Sigmoid colon (tissue), 3 donors: ENCODE measurements around the gene NTRK3.

Experiments used
- CTCF ChIP-seq, 4 experiments: fragments of 450-650 bp in 3 of 4; fragments of 200-600 bp in 1 of 4; IDR thresholded peaks; one replicate each; pipeline ENCODE4 v1.5.1; 2016 to 2019; ENCODE audit warnings: antibody characterized with exemption in 4 of 4, mild to moderate bottlenecking in 3 of 4, moderate library complexity in 2 of 4
- POLR2A ChIP-seq, 2 donors: fragments of 450-650 bp; IDR thresholded peaks; one replicate each; pipeline ENCODE4 v1.6.1; 2016; ENCODE audit warnings: antibody characterized with exemption in 2 of 2, mild to moderate bottlenecking in 2 of 2, moderate library complexity in 2 of 2

- TF ChIP-seq CTCF (IDR thresholded peaks at IDR 0.05), result no peak
- TF ChIP-seq POLR2A (IDR thresholded peaks at IDR 0.05), result no peak
Measured at GRCh38 chr15:88142121-88142520, 114.4 kb downstream of the NTRK3 start.
